Hypothalamus (tissue), 51 donors: ENCODE data around the gene ELMO1.

ENCODE experiments used
- DNase-seq, 51 donors: peaks; one replicate each; lab custom pipeline; 2025; lab: John Stamatoyannopoulos, UW

Gene ELMO1

GRCh38 chr7:37322831-37323230 lies 125.8 kb downstream of the ELMO1 start:
- DNase-seq, result no peak

GRCh38 chr7:37320848-37321468 lies 127.7 kb downstream of the ELMO1 start:
- DNase-seq, result no peak

GRCh38 chr7:37320140-37320847 lies 128.4 kb downstream of the ELMO1 start:
- peak in 1 of 51 donors; percentile 25 for DNase-seq

GRCh38 chr7:37318541-37318940 lies 130.1 kb downstream of the ELMO1 start:
- no peak for DNase-seq

GRCh38 chr7:37315772-37316715 lies 132.6 kb downstream of the ELMO1 start:
- peak in 4 of 51 donors; percentile 9 to 31 (median 20) for DNase-seq

- DNase-seq, result no peak
Observed at GRCh38 chr7:37312608-37313007, 136.1 kb downstream of the ELMO1 start.

GRCh38 chr7:37311355-37311754 lies 137.3 kb downstream of the ELMO1 start:
- peak in 21 of 51 donors; percentile 4 to 64 (median 19) for DNase-seq

GRCh38 chr7:37310327-37311080 lies 138.2 kb downstream of the ELMO1 start:
- DNase-seq, result no peak

GRCh38 chr7:37309493-37309892 lies 139.2 kb downstream of the ELMO1 start:
- no peak for DNase-seq

- DNase-seq, result no peak
Observed at GRCh38 chr7:37304921-37305320, 143.7 kb downstream of the ELMO1 start.

- no peak for DNase-seq
Observed at GRCh38 chr7:37297546-37297945, 151.1 kb downstream of the ELMO1 start.

GRCh38 chr7:37295401-37295800 lies 153.3 kb downstream of the ELMO1 start:
- no peak for DNase-seq

- DNase-seq, result no peak
Observed at GRCh38 chr7:37290731-37291130, 157.9 kb downstream of the ELMO1 start.

- DNase-seq, result no peak
Observed at GRCh38 chr7:37289781-37290180, 158.9 kb downstream of the ELMO1 start.

- DNase-seq, result no peak
Observed at GRCh38 chr7:37289367-37289766, 159.3 kb downstream of the ELMO1 start.

- no peak for DNase-seq
Observed at GRCh38 chr7:37287131-37287855, 161.4 kb downstream of the ELMO1 start.

- DNase-seq, result no peak
Observed at GRCh38 chr7:37286454-37286832, 162.2 kb downstream of the ELMO1 start.

GRCh38 chr7:37285706-37286453 lies 162.8 kb downstream of the ELMO1 start:
- DNase-seq, result peak in 4 of 51 donors; percentile 16 to 43 (median 26)

- DNase-seq, result peak in 37 of 51 donors; percentile 9 to 85 (median 52)
Observed at GRCh38 chr7:37284805-37285231, 163.8 kb downstream of the ELMO1 start.
